Measurements from ENCODE around the gene ACTL10. TPM values are rescaled to one million over a fixed set of nuclear protein-coding genes. Genes with fewer than 3 reads are reported as not detected.

ACTL10 gene
- total RNA-seq, 6 experiments from 2014 or later, result 0.20 to 1.1 (median 0.56) TPM; not detected in 1

- WGBS (ENCODE audit: insufficient coverage, low coverage, low lambda C conversion rate, missing lambda C conversion rate), result 91% methylated on average over 3 of the region's 5 CpGs
- no peaks in the 10 kb centered on the region for H3K4me1 ChIP-seq
- H3K27ac ChIP-seq, result no peak overlapping the region
- TF ChIP-seq CTCF (IDR thresholded peaks at IDR 0.05) (no peak), POLR2A (IDR thresholded peaks at IDR 0.05) (no peak)
- no peak for DNase-seq
- H3K27me3 ChIP-seq, result no peaks in the 10 kb centered on the region
- H3K36me3 ChIP-seq, result no peaks in the 10 kb centered on the region
- H3K4me3 ChIP-seq, result no peak overlapping the region
- intact Hi-C loops (cut with DNase I), result no loop called here
- H3K9me3 ChIP-seq, result no peaks in the 10 kb centered on the region
- ATAC-seq, result no peak
These were observed 14.5 kb downstream of the ACTL10 start for GRCh38 chr20:33681288-33681687.

GRCh38 chr20:33681728-33682353 is 15.1 kb downstream of the ACTL10 start:
- DNase-seq, result no peak
- WGBS (ENCODE audit: insufficient coverage, low coverage, low lambda C conversion rate, missing lambda C conversion rate), result 88% methylated on average over 7 of the region's 9 CpGs
- H3K4me1 ChIP-seq, result peaks cover 0 to 3% (median 0%) of the 10 kb centered on the region in 4 donors
- H3K9me3 ChIP-seq, result no peaks in the 10 kb centered on the region
- H3K27me3 ChIP-seq, result no peaks in the 10 kb centered on the region
- no peak for TF ChIP-seq CTCF (IDR thresholded peaks at IDR 0.05)
- no peak for TF ChIP-seq POLR2A (IDR thresholded peaks at IDR 0.05)
- H3K4me3 ChIP-seq, result no peak overlapping the region
- intact Hi-C loops (cut with DNase I), result no loop called here
- H3K36me3 ChIP-seq, result no peaks in the 10 kb centered on the region
- no peak overlapping the region for H3K27ac ChIP-seq
- ATAC-seq, result no peak

GRCh38 chr20:33684533-33685327 is 18.0 kb downstream of the ACTL10 start:
- Histone ChIP-seq H3K27ac (no peak overlapping the region), H3K4me3 (no peak overlapping the region), H3K27me3 (no peaks in the 10 kb centered on the region), H3K36me3 (no peaks in the 10 kb centered on the region), H3K4me1 (peaks cover 0 to 3% (median 0%) of the 10 kb centered on the region in 4 donors), H3K9me3 (no peaks in the 10 kb centered on the region)
- intact Hi-C loops (cut with DNase I), result no loop called here
- no peak for TF ChIP-seq POLR2A (IDR thresholded peaks at IDR 0.05)
- no peak for TF ChIP-seq CTCF (IDR thresholded peaks at IDR 0.05)
- no peak for ATAC-seq
- DNase-seq, result no peak
- 77% methylated on average over 6 of the region's 10 CpGs for WGBS (ENCODE audit: insufficient coverage, low coverage, low lambda C conversion rate, missing lambda C conversion rate)

- H3K9me3 ChIP-seq, result no peaks in the 10 kb centered on the region
- intact Hi-C loops (cut with DNase I), result no loop called here
- 3% methylated on average over 12 of the region's 53 CpGs for whole genome bisulfite sequencing (ENCODE audit: insufficient coverage, low coverage, low lambda C conversion rate, missing lambda C conversion rate)
- DNase-seq (no peak), ATAC-seq (peak in 1 of 4 donors; percentile 4)
- TF ChIP-seq CTCF (IDR thresholded peaks at IDR 0.05) (no peak), POLR2A (IDR thresholded peaks at IDR 0.05) (no peak)
- no peaks in the 10 kb centered on the region for H3K36me3 ChIP-seq
- no peaks in the 10 kb centered on the region for H3K27me3 ChIP-seq
- H3K4me1 ChIP-seq, result peaks cover 0 to 3% (median 0%) of the 10 kb centered on the region in 4 donors
- H3K4me3 ChIP-seq, result peak overlapping the region in 2 of 3 donors; percentile 18 to 51
- no peak overlapping the region for H3K27ac ChIP-seq
These were observed 18.8 kb downstream of the ACTL10 start for GRCh38 chr20:33685328-33686099.
